GM18858 (cell line): ENCODE results near the gene CEP350.

Experiments used
- ATAC-seq: cut with Tn5 transposase; IDR thresholded peaks from one replicate; pipeline ENCODE4 v1.9.1; 2021; ENCODE audit not compliant: unreplicated experiment

Gene CEP350

GRCh38 chr1:180061019-180061418 is 106.4 kb downstream of the CEP350 start:
- no peak for ATAC-seq

DNA sequence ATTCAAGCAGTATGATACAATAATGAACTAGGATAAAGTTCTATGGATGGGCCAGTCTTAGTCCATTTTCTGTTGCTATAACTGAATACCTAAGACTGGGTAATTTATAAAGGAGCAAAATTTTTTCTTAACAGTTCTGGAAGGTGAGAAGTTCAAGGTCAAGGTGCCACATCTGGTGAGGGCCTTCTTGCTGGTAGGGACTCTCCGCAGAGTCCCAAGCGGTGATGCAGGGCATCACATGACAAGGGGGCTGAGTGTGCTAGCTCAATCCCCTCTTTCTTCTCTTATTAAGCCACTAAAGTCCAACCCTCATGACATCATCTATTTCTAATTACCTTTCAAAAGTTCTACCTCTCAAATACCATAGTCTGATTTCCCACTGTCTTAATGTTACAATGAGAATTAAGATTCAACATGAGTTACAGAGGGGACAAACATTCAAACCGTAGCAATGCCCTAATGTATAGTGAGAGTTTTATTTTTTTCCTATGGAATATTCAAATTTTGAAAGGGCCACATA is 107.9 kb downstream of the CEP350 start:
- no peak for ATAC-seq

- no peak for ATAC-seq
Observed at GRCh38 chr1:180065408-180065807, 110.8 kb downstream of the CEP350 start.

DNA sequence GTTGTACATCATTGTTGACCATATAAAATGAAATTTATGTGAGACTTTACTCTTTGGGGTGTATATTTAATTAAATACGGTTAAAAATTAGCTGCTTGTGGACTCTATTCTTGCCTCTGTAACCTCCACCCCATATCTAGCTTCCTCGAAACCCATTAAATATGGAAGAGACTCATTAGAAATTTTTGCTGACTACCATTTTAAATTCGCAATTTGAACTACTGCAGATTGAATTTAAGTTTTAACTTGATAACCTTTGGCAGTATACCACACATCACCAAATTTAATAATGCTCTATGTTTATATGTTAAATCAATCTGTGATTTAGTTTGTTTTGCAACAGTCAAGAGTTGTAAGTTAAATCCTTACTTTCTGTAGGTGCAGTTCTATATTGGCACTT is 111.5 kb downstream of the CEP350 start:
- ATAC-seq = no peak

GRCh38 chr1:180070286-180070685 is 115.7 kb downstream of the CEP350 start:
- ATAC-seq = no peak

DNA sequence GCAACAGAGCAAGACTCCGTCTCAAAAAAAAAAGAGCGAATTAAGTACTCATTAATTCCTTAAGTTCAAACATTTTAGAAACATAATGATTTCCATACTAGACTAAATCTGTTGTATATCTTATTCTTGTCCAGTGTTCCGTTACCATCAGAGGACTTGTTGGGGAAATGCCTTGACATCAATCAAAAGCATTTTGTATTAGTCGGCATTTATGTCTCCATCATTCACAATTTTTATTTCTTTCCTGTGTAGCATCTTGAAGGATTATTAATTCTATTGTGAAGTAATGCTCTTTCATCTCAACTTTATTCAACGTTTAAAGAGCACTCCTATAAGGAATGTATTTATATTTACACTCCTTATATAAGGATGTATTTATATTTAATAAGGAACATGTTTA is 117.1 kb downstream of the CEP350 start:
- ATAC-seq = no peak

DNA sequence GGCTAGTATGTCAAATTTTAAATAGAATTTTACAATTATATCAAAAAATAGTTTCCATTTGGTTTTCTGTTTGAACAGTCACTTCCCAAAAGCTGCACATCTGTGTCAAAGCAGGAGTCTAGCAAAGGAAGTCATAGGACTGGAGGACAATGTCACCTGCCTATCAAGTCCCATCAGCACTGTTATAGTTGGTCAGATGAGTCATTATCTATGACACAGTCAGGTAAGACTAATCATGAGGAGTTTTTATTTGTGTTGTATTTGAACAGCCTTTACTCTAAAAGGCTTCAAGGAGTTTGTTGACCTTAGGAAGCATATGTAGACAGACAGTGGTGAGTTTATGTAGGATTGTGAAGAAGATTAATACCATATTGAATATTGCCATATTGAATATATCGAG is 125.8 kb downstream of the CEP350 start:
- ATAC-seq = no peak

- no peak for ATAC-seq
Observed at GRCh38 chr1:180081474-180081873, 126.9 kb downstream of the CEP350 start.

DNA sequence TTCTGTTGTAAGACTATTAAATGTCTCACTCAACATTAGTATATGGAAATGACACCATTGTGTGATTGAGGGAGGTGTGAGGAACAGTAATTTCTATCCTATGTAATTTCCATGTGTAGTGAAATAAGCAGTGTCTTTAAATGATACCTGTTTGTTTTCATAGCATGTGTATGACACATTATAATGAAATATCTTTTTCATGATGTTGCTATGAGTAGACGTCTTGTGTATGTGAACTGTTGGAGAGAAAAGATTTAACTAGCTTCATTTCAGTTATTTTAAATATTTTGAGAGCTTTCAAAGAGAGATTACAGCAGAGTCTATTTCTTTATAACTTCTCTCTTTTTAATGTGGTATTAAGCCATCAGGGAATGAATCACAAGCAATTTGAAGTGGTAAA is 128.6 kb downstream of the CEP350 start:
- ATAC-seq = no peak

GRCh38 chr1:180084867-180085266 is 130.3 kb downstream of the CEP350 start:
- ATAC-seq = no peak

DNA sequence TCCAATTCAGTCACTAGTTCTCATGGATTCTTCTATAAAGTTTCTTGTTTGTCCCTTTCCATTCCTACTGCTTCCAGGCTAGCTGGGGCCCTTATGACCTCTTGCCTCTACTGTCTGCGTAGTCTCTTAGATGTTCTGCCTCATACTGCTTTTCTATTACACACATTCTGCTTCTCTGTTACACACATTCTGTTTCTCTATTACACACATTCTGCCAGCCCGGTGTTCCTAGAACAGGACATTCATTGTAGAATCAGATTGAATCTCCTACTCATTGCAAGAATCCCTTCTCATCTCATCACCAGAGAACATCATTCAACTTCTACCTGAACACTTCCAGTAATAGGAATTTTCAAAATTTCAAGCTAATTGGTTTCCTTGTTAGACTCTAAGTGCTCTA is 130.7 kb downstream of the CEP350 start:
- ATAC-seq = no peak

GRCh38 chr1:180092931-180093650 is 138.5 kb downstream of the CEP350 start:
- ATAC-seq = no peak

DNA sequence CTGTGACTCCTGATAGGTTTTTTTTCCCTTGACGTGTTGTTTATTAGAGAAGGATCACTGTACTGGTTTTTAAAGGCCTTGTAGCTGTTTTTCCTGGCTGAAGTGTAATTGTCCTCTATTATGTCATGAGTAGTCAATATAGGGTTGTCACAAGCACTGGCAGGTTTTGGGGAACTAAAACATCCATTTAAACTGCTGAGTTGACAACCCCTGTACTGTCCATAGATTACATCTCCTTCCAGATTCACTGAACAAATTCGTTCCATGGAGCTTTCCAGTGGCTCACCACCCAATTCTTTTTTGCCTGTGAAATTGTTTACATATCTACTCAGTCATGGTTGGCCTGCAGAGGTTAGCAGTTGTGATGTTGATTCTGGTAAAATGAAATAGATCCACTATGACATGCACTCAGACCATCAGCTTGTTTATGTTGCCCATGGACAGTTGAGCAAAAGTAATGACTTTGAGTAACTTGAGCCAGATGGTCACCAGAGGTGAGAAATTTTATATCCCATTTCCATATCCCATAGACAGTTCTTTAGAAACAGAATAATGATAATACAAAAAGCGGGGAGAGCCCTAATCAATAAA is 140.2 kb downstream of the CEP350 start:
- no peak for ATAC-seq

DNA sequence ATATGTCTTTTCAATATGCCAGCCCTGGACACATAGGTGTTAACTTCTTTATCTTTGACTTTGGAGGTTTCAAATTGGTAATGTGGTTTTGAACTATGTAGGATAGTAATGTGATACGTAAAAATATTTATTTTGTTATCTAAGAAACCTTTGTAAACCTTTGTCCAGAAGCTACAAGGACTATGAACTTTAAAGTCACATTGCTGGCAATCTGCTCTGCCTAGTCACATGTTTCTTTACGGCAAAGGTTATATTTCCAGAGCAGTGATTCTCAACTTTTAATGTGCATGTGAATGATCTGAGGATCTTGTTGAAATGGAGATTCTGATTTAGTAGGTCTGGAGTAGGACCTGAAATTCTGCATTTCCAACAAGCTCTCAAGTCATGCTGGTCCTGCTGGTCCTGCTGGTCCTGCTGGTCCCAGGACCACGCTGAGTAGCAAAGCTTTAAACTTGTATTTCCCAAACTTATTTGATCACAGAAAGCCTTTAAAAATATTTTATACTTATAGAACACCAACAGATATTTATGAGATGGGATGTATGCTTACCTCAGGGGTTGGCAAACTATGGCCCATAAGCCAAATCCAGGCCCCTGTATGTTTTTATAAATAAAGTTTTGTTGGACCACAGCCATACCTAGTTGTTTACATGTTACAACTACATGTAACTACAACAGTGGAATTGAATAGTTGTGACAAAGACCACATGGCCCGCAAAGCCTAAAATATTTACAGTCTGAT is 142.1 kb downstream of the CEP350 start:
- no peak for ATAC-seq

DNA sequence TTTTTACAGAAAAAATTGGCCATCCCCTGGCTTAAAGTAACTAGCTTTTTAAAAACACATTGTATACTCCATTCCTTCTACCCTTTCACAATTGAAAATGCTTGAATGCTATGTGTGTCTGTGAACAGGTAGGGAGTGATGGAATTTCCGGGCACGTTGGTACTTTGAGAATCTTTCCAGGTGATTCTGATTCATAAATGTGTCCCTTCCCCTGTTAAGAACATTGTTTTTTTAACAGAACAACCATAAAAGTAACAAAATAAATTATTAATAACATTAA is 142.7 kb downstream of the CEP350 start:
- no peak for ATAC-seq

DNA sequence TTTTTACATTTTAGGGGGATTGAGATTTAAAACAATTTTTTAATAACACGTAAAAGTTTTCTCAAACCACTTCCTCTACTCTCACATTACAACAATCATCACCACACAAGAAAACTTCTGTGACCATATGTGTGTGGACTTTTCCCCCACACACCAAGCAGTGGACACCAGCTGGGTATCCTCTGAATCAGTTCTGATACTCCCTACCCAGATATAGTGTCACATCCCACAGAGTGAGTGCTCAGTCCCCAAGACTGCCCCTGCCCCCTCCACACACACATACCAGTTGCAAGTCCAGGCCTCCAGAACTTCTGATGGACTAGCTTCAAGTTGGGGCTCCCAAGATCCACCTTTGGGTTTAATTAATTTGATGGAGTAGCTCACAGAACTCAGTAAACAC is 146.8 kb downstream of the CEP350 start:
- no peak for ATAC-seq

GRCh38 chr1:180103819-180104218 is 149.2 kb downstream of the CEP350 start:
- ATAC-seq = no peak

GRCh38 chr1:180112091-180112490 is 157.5 kb downstream of the CEP350 start:
- ATAC-seq = no peak

GRCh38 chr1:180112984-180113647 is 158.5 kb downstream of the CEP350 start:
- ATAC-seq = no peak

GRCh38 chr1:180114396-180114945 is 159.9 kb downstream of the CEP350 start:
- ATAC-seq = no peak

GRCh38 chr1:180116964-180117763 is 162.6 kb downstream of the CEP350 start:
- no peak for ATAC-seq
